Measurements from ENCODE around the gene KLC1. TPM values are rescaled to one million over a fixed set of nuclear protein-coding genes. Genes with fewer than 3 reads are reported as not detected.

KLC1 gene
- total and polyA plus RNA-seq, 2 of the 13 experiments (the other 11 are each of a cell fraction or from before 2014, with no cell fraction given) = 53.2 to 63.5 TPM

- Histone ChIP-seq H3K36me3 (replicated peaks in 1 of 2; ENCODE audit: control insufficient read depth in 1 of 2, insufficient read depth in 2 of 2, low read length in 2 of 2) (peaks cover 11 to 27% of the 10 kb centered on the region in 2 experiments; a peak in 4 of 5 replicates), H3K4me2 (ENCODE audit: low read depth, low read length) (no peak overlapping the region)
Measured at GRCh38 chr14:103738701-103739451, 109.9 kb downstream of the KLC1 start.

GRCh38 chr14:103739466-103739792, 110.4 kb downstream of the KLC1 start:
- Histone ChIP-seq H3K4me1 (ENCODE audit: insufficient read depth, low read length) (0 out of 2 replicates have a peak, but pooled peaks cover 10% of the 10 kb centered on the region), H3K36me3 (replicated peaks in 1 of 2; ENCODE audit: control insufficient read depth in 1 of 2, insufficient read depth in 2 of 2, low read length in 2 of 2) (peaks cover 9 to 25% of the 10 kb centered on the region in 2 experiments; a peak in 4 of 5 replicates), H3K4me2 (ENCODE audit: low read depth, low read length) (no peak overlapping the region), H4K20me1 (ENCODE audit: insufficient read depth, low read length) (no peaks in the 10 kb centered on the region), H3K9me3 (ENCODE audit: low read length) (no peaks in the 10 kb centered on the region), H2AFZ (ENCODE audit: low read length) (no peak overlapping the region), H3K9ac (ENCODE audit: insufficient read depth, low read depth, low read length) (no peak overlapping the region), H3K27ac (ENCODE audit: extremely low read length, insufficient read depth, low read length) (no peak overlapping the region), H3K79me2 (ENCODE audit: insufficient read depth, low read length) (no peaks in the 10 kb centered on the region), H3K27me3 (ENCODE audit: control insufficient read depth in 1 of 2, insufficient read depth in 2 of 2, low read length in 2 of 2) (no peaks in the 10 kb centered on the region), H3K4me3 (replicated peaks in 1 of 3; ENCODE audit: insufficient read depth in 1 of 3, low read depth in 2 of 3, low read length in 3 of 3) (no peak overlapping the region)
- BruUV-seq (replicated peaks) = no TSS peak
- ATAC-seq = no peak
- 97% methylated on average over 6 of the region's 6 CpGs for WGBS (ENCODE audit: low lambda C conversion rate)
- intact Hi-C loops (cut with micrococcal nuclease; ENCODE audit: unreplicated experiment) = no loop called here
- in situ Hi-C loops (cut with HindIII; ENCODE audit: extremely low pct_ligation_motif_present, low pct_unique_long_range_greater_than_20kb) = no loop called here
- FAIRE-seq = no peak
- DNase-seq (ENCODE audit: low spot score) = no peak
- ChIA-PET CTCF (ENCODE audit: low intra/inter-chr PET ratio, low total read pairs) (no interaction called here), POLR2A (no interaction called here)
- no peak for TF ChIP-seq TEAD2 (CRISPR knock-in tag; IDR thresholded peaks at IDR 0.05)
- no peak for TF ChIP-seq TRIM22 (IDR thresholded peaks at IDR 0.05)
- TF ChIP-seq ZNF687 (CRISPR knock-in tag; IDR thresholded peaks at IDR 0.05) = no peak
- TF ChIP-seq SALL1 (CRISPR knock-in tag; IDR thresholded peaks at IDR 0.05) = no peak
- TF ChIP-seq FOXC1 (CRISPR knock-in tag; IDR thresholded peaks at IDR 0.05; ENCODE audit: borderline replicate concordance) = no peak
- TF ChIP-seq MAFF (IDR thresholded peaks at IDR 0.05; ENCODE audit: low read depth, low read length) = no peak

More at GRCh38 chr14:103738701-103739451, 109.9 kb downstream of the KLC1 start:
- ATAC-seq (no peak), FAIRE-seq (no peak), DNase-seq (ENCODE audit: low spot score) (no peak)
- ChIA-PET CTCF (ENCODE audit: low intra/inter-chr PET ratio, low total read pairs) (no interaction called here), POLR2A (no interaction called here)
- in situ Hi-C loops (cut with HindIII; ENCODE audit: extremely low pct_ligation_motif_present, low pct_unique_long_range_greater_than_20kb) (no loop called here), intact Hi-C loops (cut with micrococcal nuclease; ENCODE audit: unreplicated experiment) (no loop called here)
- 98% methylated on average over 29 of the region's 34 CpGs for WGBS (ENCODE audit: low lambda C conversion rate)
- Histone ChIP-seq H3K27me3 (ENCODE audit: control insufficient read depth in 1 of 2, insufficient read depth in 2 of 2, low read length in 2 of 2) (no peaks in the 10 kb centered on the region), H3K9ac (ENCODE audit: insufficient read depth, low read depth, low read length) (no peak overlapping the region), H4K20me1 (ENCODE audit: insufficient read depth, low read length) (no peaks in the 10 kb centered on the region), H3K79me2 (ENCODE audit: insufficient read depth, low read length) (no peaks in the 10 kb centered on the region), H3K4me3 (replicated peaks in 1 of 3; ENCODE audit: insufficient read depth in 1 of 3, low read depth in 2 of 3, low read length in 3 of 3) (no peak overlapping the region), H3K9me3 (ENCODE audit: low read length) (no peaks in the 10 kb centered on the region), H3K4me1 (ENCODE audit: insufficient read depth, low read length) (0 out of 2 replicates have a peak, but pooled peaks cover 10% of the 10 kb centered on the region), H2AFZ (ENCODE audit: low read length) (no peak overlapping the region), H3K27ac (ENCODE audit: extremely low read length, insufficient read depth, low read length) (no peak overlapping the region)
- BruUV-seq (replicated peaks) = no TSS peak
- TF ChIP-seq ZC3H13 (CRISPR knock-in tag; IDR thresholded peaks at IDR 0.05) (no peak), KDM5B (CRISPR knock-in tag; IDR thresholded peaks at IDR 0.05; ENCODE audit: borderline replicate concordance) (no peak), MAFG (CRISPR knock-in tag; IDR thresholded peaks at IDR 0.05) (no peak), GABPA (IDR thresholded peaks at IDR 0.05; ENCODE audit: low read depth, low read length) (no peak), GABPA (CRISPR knock-in tag; IDR thresholded peaks at IDR 0.05; ENCODE audit: low read depth) (no peak), NR2F6 (IDR thresholded peaks at IDR 0.05) (no peak), NR2F6 (CRISPR knock-in tag; IDR thresholded peaks at IDR 0.05) (no peak), SNRNP70 (IDR thresholded peaks at IDR 0.05; ENCODE audit: low read depth, low read length) (no peak), CCAR2 (optimal IDR thresholded peaks at IDR 0.05; ENCODE audit: low read depth, low read length) (no peak), AGO2 (optimal IDR thresholded peaks at IDR 0.05; ENCODE audit: low read depth, low read length) (no peak), KLF9 (CRISPR knock-in tag; IDR thresholded peaks at IDR 0.05; ENCODE audit: low read depth) (no peak), ZNF296 (CRISPR knock-in tag; conservative IDR thresholded peaks at IDR 0.05) (no peak), RFX5 (IDR thresholded peaks at IDR 0.05; ENCODE audit: low read depth, low read length) (no peak), ARHGAP35 (CRISPR knock-in tag; IDR thresholded peaks at IDR 0.05; ENCODE audit: borderline replicate concordance) (no peak), FOXK1 (CRISPR knock-in tag; IDR thresholded peaks at IDR 0.05; ENCODE audit: borderline replicate concordance, low read depth) (no peak), TARDBP (CRISPR knock-in tag; IDR thresholded peaks at IDR 0.05) (no peak), RAD21 (CRISPR knock-in tag; IDR thresholded peaks at IDR 0.05) (no peak)

All from HepG2 (cell line).